A549 treated with DMSO at 1 μM for 4 hours (cell line): Measurements from ENCODE around the gene PLAC9. TPM values are rescaled to one million over a fixed set of nuclear protein-coding genes. Genes with fewer than 3 reads are reported as not detected.

Experiments used
- total RNA-seq: library from RNA; stranded (reverse); fragments of 200-300 nt; extraction: Qiagen RNA extraction; gene quantifications from 5 replicates; pipeline ENCODE4 v1.2.3, GENCODE V29; 2022; ENCODE audit warnings: low read depth

PLAC9 gene, protein sequence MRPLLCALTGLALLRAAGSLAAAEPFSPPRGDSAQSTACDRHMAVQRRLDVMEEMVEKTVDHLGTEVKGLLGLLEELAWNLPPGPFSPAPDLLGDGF
- total RNA-seq: 0.28 TPM in 1 of 5 replicates, not detected in the others

DNA sequence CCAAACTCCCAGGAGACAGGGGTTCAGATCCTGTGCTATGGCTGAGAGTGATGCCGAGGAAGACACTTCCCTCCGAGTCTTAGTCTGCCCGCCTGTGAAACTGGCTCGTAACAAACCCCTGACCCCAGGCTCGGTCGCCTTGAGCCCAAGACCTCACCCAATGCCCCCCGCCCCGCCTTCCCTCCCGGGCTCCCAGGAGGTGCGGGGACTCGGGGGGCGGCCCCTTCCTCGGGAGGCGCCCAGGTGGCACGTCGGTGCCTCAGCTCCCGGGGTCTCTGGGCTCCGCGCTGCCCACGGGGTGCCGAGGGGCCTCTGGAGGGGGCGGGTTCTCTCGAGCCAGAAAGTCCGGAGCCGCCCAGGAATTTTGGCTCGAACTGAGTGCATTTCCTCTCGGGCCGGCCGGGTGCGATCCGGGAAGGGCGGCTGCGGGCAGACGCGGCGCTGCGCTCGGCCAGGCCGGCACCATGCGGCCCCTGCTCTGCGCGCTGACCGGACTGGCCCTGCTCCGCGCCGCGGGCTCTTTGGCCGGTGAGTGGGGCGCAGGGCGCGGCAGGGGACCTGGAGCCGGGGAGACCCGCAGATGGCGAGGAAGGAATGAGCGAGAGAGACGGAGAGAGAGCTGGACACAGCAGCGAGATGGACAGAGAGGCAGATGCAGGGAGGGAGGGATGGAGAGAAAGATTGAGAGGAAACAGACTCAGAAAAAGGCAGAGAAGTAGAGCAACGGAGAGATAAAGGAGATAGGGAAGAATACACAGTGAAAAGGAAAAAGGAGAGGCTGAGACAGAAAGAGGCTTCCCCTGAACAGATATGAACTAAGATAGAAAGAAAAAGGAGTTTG, at the start of gene PLAC9:
Gene PLAC9, plus strand, starts transcription at position 432 of the 841 bp plus-strand sequence. Its CDS starts 33 bp downstream, at position 465.

Other genes starting within 250 kb of the PLAC9 start
- 0.16 to 0.44 TPM (median 0.21 TPM) in 4 of 5 replicates, not detected in the other for gene SFTPD, start 183.6 kb upstream of the PLAC9 start, total RNA-seq
- gene TMEM254, start 54.1 kb upstream of the PLAC9 start, total RNA-seq: 14.7 to 21.1 TPM (median 19.8 TPM) in 5 replicates
- gene ANXA11, start 72.8 kb downstream of the PLAC9 start, total RNA-seq: 178 to 215 TPM (median 201 TPM) in 5 replicates
- gene MAT1A, start 156.9 kb downstream of the PLAC9 start, total RNA-seq: 0.11 TPM in 1 of 5 replicates, not detected in the others
- gene DYDC1, start 224.0 kb downstream of the PLAC9 start, total RNA-seq: not detected in 5 replicates
- 0.05 to 0.25 TPM in 2 of 5 replicates, not detected in the others for gene DYDC2, start 224.1 kb downstream of the PLAC9 start, total RNA-seq